ENCODE data around the gene OTP. TPM values are rescaled to one million over a fixed set of nuclear protein-coding genes. Genes with fewer than 3 reads are reported as not detected.
A peak's percentile ranks its signal among the peaks of the same experiment; 100 is the strongest.

The OTP gene
- not detected for total RNA-seq

GRCh38 chr5:77637998-77638762 lies at the start of gene OTP:
TSS of gene OTP (minus strand) at chr5:77638713. CDS start at chr5:77638549, 164 bp downstream.
- DNase-seq = no peak

- peak; percentile 7 for DNase-seq
These were observed 44.7 kb upstream of the OTP start for GRCh38 chr5:77683171-77683732.

GRCh38 chr5:77670526-77670925 lies 32.0 kb upstream of the OTP start:
- no peak for DNase-seq

- no peak for DNase-seq
These were observed 31.2 kb upstream of the OTP start for GRCh38 chr5:77669677-77670076.

- no peak for DNase-seq
These were observed 24.8 kb upstream of the OTP start for GRCh38 chr5:77663090-77663863.

GRCh38 chr5:77662635-77663034 lies 24.1 kb upstream of the OTP start:
- DNase-seq = no peak

- no peak for DNase-seq
These were observed 20.1 kb upstream of the OTP start for GRCh38 chr5:77658662-77659061.

GRCh38 chr5:77651343-77651742 lies 12.8 kb upstream of the OTP start:
- DNase-seq = no peak

GRCh38 chr5:77650686-77651085 lies 12.2 kb upstream of the OTP start:
- no peak for DNase-seq

- no peak for DNase-seq
These were observed 11.3 kb upstream of the OTP start for GRCh38 chr5:77649776-77650175.

- DNase-seq = no peak
These were observed 7.6 kb upstream of the OTP start for GRCh38 chr5:77645995-77646639.

GRCh38 chr5:77645158-77645994 lies 6.9 kb upstream of the OTP start:
- DNase-seq = no peak

- no peak for DNase-seq
These were observed 6.1 kb upstream of the OTP start for GRCh38 chr5:77644371-77645157.

- DNase-seq = no peak
These were observed 5.3 kb upstream of the OTP start for GRCh38 chr5:77643654-77644370.

GRCh38 chr5:77642738-77643653 lies 4.5 kb upstream of the OTP start:
- no peak for DNase-seq

GRCh38 chr5:77641963-77642737 lies 3.6 kb upstream of the OTP start:
- DNase-seq = no peak

GRCh38 chr5:77641397-77641943 lies 3.0 kb upstream of the OTP start:
- DNase-seq = no peak
